GM19351 (cell line): ENCODE results near the gene GCAT.

Source experiments
- ATAC-seq: cut with Tn5 transposase; IDR thresholded peaks from one replicate; pipeline ENCODE4 v1.9.1; 2021; ENCODE audit warnings: mild to moderate bottlenecking, moderate library complexity; ENCODE audit not compliant: unreplicated experiment

The GCAT gene

GRCh38 chr22:37809672-37810333, 2.1 kb downstream of the GCAT start:
- ATAC-seq: no peak

DNA sequence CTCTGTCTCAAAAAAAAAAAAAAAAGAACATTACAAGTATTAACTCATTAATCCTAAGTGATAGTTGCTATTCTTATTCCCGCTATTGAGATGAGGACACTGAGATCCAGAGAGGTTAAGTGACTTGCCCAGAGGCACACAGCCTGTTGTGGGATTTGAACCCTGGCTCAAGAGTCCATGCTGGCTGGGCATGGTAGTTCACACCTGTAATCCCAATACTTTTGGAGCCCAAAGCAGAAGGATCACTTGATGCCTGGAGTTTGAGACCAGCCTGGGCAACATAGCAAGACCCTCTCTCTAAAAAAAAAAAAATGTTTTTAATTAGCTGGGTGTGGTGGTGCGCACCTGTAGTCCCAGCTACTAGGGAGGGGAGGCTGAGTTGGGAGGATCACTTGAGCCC, 4.1 kb downstream of the GCAT start:
- no peak for ATAC-seq

DNA sequence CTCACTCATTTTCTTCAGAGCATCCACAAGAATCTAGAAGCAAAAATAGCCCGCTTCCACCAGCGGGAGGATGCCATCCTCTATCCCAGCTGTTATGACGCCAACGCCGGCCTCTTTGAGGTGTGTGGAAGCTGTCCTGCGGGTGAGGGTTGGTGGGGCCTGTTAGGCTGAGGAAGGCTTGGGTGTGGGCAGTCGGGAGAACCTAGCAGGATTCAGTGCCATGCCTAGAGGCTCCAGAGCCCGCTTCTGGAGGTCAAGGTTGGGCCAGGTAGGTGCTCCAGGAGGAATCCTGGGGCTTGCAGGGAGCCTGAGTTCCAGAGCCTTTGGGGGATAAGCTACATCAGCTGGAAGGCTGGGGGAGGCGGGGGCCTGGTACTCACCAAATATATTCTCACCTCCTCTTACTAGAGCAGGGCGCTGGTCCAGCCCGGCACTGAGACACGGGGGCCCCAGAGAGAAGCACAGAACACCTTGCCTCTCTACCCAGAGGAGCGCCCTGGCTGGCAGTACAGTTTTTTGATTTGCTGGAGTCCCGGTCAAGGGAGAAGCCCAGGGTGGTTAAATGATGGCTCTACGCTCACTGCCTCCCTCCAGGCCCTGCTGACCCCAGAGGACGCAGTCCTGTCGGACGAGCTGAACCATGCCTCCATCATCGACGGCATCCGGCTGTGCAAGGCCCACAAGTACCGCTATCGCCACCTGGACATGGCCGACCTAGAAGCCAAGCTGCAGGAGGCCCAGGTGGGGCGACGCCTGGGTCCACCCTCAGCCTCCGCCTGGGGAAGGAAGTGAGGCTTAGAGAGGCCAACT, 5.3 kb downstream of the GCAT start:
- ATAC-seq: no peak

DNA sequence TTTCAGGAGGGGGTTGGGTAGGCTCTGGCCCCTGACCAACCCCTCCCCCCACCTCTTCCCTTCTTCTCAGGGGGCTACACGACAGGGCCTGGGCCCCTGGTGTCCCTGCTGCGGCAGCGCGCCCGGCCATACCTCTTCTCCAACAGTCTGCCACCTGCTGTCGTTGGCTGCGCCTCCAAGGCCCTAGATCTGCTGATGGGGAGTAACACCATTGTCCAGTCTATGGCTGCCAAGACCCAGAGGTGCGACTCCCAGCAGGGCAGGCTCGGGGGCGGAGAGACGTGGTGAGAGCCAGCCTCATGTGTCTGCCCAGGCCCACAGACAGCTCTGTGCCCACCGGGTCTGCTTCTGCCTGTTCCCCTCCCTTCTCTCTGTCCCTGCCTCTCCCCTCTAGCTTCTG, 7.9 kb downstream of the GCAT start:
- no peak for ATAC-seq

DNA sequence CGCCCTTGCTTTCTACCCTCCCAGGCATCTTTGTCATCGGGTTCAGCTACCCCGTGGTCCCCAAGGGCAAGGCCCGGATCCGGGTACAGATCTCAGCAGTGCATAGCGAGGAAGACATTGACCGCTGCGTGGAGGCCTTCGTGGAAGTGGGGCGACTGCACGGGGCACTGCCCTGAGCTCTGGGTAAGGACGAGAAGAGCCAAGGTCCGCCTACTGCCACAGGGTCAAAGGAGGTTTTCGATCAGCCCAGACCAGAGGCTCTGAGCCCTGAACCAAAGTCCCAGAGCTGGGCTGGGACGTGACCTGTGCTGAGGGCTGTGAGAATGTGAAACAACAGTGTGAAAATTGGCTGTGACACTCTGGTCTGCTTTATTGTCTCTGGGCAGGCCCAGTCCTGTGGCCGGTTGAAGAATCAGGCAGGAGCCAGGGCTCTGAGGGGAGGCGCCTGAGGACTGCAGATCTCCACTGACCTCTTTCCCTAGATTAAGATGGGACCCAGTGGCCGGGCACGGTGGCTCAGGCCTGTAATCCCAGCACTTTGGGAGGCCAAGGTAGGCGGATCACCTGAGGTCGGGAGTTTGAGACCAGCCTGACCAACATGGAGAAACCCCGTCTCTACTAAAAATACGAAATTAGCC, 8.9 kb downstream of the GCAT start:
- no peak for ATAC-seq

DNA sequence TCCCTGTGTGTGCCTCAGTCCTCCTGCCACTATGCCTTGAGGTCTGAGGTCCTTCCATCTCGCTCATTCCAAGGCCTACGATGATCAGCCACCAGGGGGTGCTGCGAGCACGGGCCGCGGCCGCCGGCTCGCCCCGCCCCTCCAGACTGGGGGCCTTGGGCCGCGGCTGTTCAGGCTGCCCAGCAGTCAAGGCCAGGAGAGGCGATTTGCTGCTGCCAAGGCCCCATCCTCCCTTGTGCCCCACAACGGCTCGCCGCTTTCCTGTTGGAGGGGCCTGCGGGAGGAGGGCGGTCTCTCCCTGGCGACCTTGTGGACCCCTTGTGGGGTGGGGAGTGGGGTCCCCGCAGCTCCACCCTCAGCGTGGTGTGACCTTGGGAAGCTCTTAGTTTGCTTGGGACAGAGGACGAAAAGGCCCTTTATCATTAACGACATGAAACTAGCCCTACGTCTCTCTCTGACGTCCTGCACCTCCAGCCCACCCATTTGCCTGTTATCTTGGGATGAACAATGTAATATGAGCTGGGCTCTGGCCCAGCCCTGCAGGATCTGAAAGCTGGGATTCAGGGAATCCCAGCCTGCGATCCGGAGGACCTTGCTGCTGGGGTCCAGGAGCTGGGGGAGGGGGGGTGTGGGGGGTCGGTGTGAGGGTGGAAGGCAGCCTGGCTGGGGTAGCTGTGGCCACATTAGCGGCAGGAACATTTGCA, 10.1 kb downstream of the GCAT start:
- ATAC-seq: no peak

- no peak for ATAC-seq
Observed at GRCh38 chr22:37818409-37819104, 10.8 kb downstream of the GCAT start.

- ATAC-seq: no peak
Observed at GRCh38 chr22:37819105-37819433, 11.3 kb downstream of the GCAT start.

GRCh38 chr22:37820350-37820749, 12.6 kb downstream of the GCAT start:
- no peak for ATAC-seq

- no peak for ATAC-seq
Observed at GRCh38 chr22:37822079-37822833, 14.5 kb downstream of the GCAT start.

DNA sequence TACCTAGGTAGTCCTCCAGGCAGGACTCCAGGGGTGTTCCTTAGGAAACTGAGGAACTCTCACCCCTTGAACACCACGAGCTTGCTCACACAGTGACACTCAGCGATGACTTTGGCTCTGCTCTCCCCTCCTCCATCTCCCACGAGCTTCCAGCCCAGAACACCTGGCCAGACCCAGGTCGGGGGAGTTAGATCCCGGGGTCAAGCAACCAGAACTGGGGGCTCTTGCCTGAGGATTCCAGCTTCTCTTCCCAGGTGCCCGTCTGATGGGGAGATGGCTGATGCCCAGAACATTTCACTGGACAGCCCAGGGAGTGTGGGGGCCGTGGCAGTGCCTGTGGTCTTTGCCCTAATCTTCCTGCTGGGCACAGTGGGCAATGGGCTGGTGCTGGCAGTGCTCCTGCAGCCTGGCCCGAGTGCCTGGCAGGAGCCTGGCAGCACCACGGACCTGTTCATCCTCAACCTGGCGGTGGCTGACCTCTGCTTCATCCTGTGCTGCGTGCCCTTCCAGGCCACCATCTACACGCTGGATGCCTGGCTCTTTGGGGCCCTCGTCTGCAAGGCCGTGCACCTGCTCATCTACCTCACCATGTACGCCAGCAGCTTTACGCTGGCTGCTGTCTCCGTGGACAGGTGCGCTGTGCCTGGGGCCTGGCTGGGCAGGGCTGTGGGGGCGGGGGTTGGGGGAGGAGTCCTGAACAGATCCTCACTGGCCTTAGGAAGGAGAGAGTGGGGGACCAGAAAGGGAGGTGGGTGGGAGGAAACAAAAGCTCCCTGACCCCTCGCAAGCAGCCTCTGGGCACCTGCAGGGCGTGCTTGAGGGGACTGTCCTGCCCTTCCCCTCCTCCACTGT, 15.6 kb downstream of the GCAT start, which contains the start of gene GALR3:
Gene GALR3, plus strand, starts transcription at position 249 of the 852 bp plus-strand sequence. Its CDS starts 25 bp downstream, at position 274.
- no peak for ATAC-seq

- ATAC-seq: no peak
Observed at GRCh38 chr22:37824674-37825641, 17.2 kb downstream of the GCAT start.

DNA sequence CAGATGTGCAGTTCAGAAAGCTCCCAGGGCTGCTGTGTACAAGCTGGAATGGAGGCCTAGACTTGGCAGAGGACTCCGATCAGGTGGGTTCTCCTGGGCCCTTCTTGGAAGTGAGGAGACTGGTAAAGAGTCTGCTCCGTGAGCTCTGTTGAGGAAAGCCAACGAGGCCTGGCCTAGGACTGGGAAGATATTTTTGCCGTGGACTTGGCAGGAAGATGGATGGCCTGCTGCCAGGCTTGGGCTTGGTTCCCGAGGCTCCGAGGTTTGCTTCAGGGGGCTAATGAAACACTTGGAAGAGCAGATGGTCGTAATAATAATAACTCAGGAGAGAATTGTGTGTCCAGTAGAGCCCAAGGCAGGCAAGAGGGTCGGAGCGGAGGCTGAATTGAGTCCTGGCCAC, 19.3 kb downstream of the GCAT start:
- ATAC-seq: no peak

- no peak for ATAC-seq
Observed at GRCh38 chr22:37830093-37830842, 22.5 kb downstream of the GCAT start.

DNA sequence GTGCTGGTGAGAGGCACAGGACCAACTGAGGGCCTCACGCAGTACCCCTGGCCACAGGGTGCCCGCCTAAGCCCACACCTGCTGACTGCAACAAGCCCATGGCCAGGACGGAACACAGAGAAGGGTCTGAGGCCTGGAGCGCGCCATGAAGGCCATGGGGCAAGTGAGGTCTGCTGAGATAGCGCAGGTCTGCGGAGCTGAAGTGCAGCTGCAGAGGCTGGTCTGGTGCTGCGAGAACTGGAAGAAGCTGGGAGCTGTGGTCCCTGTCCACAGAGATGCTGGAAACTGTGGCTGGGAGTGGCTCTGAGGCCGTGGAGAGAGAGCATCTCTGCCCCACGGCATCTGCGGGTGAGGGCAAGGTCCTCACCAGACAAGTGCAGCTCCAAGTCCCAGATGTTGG, 23.7 kb downstream of the GCAT start:
- no peak for ATAC-seq

DNA sequence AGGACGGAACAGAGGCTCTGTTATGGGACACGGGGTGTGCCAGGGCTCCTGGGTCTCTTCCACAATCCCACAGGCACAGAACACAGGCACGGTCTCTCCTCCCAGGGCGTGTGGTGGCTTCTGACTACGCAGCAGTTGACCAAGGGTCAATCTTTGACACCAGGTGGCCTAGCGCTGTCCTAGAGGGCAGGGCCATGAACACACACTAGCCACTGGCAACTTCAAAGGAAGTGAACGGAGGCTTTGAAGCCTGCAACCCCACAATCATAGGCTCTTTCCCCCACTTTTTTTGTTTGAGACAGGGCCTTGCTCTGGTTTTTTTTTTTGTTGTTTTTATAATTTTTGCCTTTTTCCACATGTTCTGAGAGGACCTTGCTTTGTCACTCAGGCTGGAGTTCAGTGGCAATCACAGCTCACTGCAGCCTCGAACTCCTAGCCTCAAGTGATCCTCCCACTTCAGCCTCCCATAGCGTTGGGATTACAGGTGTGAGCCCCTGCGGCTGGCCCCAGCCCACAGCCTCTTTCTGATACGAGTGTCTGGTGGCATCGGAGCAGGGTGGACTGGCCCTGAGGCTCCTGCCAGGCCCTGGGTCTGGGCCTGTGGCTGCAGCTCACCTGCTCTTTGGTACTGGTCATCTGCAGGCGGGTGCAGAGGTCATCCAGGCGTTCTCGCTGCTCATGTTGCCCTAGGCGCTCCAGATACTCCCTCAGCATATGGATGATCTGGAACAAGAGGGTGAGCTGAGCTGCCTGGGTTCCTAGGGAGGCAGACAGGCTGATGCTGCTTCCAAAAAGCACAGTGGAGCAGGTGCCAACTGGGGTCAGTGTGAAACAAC, 24.5 kb downstream of the GCAT start:
- ATAC-seq: no peak
